H1 (cell line): ENCODE data around the gene KRTAP6-1. TPM values are rescaled to one million over a fixed set of nuclear protein-coding genes. Genes with fewer than 3 reads are reported as not detected.

Source experiments
- ASH2L ChIP-seq: fragments of 200-600, 300-600 bp; sonication (generic); IDR thresholded peaks from one replicate; pipeline ENCODE4 v1.7.1; 2017; ENCODE audit warnings: low read length
- BRCA1 ChIP-seq: IDR thresholded peaks from 2 replicates; pipeline ENCODE4 v1.6.1; 2012; ENCODE audit warnings: low read depth, low read length, improper control_type of control experiment
- GTF2F1 ChIP-seq: IDR thresholded peaks from 2 replicates; pipeline ENCODE4 v1.6.1; 2012; ENCODE audit warnings: low read depth, low read length, improper control_type of control experiment, borderline replicate concordance
- RBBP5 ChIP-seq: IDR thresholded peaks from 2 replicates; pipeline ENCODE4 v1.7.1; 2012; ENCODE audit warnings: low read depth, mild to moderate bottlenecking, inconsistent platforms, low read length, moderate library complexity, borderline replicate concordance
- RFX5 ChIP-seq: IDR thresholded peaks from 2 replicates; pipeline ENCODE4 v1.6.1; 2011; ENCODE audit warnings: low read depth, low read length, improper control_type of control experiment, borderline replicate concordance
- SAP30 ChIP-seq: fragments of 300-600 bp; sonication (generic); IDR thresholded peaks from 2 replicates; pipeline ENCODE4 v1.7.1; 2012; ENCODE audit warnings: low read length, moderate library complexity, mild to moderate bottlenecking, inconsistent platforms; ENCODE audit not compliant: insufficient read depth, insufficient replicate concordance
- SIX5 ChIP-seq: IDR thresholded peaks from 2 replicates; pipeline ENCODE4 v1.6.1; 2011; ENCODE audit warnings: mild to moderate bottlenecking, low read depth, low read length
- SP2 ChIP-seq: IDR thresholded peaks from 2 replicates; pipeline ENCODE4 v1.6.1; 2012; ENCODE audit warnings: mild to moderate bottlenecking, low read length, inconsistent platforms
- SUZ12 ChIP-seq: fragments of 200-600 bp; sonication (generic); IDR thresholded peaks from 2 replicates; pipeline ENCODE4 v1.6.1; 2012; ENCODE audit warnings: mild to moderate bottlenecking, inconsistent platforms, low read length, moderate library complexity, mixed read lengths
- TAF7 ChIP-seq: optimal IDR thresholded peaks from 2 replicates; pipeline ENCODE3; 2011; ENCODE audit warnings: low read depth, mild to moderate bottlenecking, inconsistent platforms, low read length, moderate library complexity, borderline replicate concordance
- polyA plus RNA-seq, 7 experiments: library from polyadenylated mRNA; depleted of rRNA in 3 of 7; stranded (reverse) in 5 of 7; unstranded in 2 of 7; fragments of >200 nt in 5 of 7; fragments of 200-250 nt in 2 of 7; gene quantifications; 1 replicate in 5 of 7; 2 replicates in 1 of 7; 4 replicates in 1 of 7; pipeline versions ENCODE4 v1.2.1 to v1.2.3, GENCODE V29; 2011 to 2013; ENCODE audit warnings: missing spikeins in 2 of 7, mixed read lengths in 2 of 7
- total RNA-seq: library from RNA; stranded (reverse); fragmentation: NEBNext Ultra II Directional; extraction: Animal tissue kit (Norgen Biotek cat#: 25700); gene quantifications from 2 replicates; pipeline ENCODE4 v1.2.1, GENCODE V29; 2021

Gene KRTAP6-1
- total and polyA plus RNA-seq, 2 of the 8 experiments (the other 6 are each of a cell fraction or from before 2014, with no cell fraction given), result not detected

DNA sequence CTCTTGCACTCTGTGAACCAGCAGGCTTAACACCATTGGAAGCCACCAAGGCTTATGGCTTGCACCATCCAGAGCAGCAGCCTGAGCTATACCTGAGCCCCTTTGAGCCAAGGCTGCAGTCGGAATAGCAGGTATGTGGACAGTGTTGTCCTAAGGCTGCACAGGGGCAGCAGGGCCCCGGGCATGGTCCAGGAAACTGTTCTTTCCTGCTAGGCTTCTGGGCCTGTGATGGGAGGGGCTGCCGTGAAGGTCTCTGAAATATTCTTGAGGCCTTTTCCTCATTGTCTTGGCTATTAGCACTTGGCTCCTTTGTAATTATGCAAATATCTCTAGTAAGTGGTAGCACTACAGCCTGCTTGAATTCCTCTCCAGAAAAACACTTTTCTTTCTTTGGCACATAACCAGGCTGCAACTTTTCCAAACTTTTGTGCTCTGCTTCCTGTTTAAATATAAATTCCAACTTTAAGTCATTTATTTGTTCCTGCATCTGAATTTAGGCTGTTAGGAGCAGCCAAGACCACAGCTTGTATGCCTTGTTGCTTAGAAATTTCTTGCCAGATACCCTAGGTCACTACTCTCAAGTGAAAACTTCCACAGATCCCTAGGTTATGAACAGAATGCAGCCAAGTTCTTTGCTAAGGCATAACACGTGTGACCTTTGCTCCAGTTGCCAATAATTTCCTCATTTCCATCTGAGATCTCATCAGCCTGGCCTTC, 11.9 kb upstream of the KRTAP6-1 start (continued):
- TF ChIP-seq ASH2L (no peak), TAF7 (no peak), SAP30 (no peak), SUZ12 (no peak), SP2 (no peak), BRCA1 (no peak), GTF2F1 (no peak), RFX5 (no peak), RBBP5 (no peak), SIX5 (no peak)
